ENCODE results near the gene ZNF74.

DNA sequence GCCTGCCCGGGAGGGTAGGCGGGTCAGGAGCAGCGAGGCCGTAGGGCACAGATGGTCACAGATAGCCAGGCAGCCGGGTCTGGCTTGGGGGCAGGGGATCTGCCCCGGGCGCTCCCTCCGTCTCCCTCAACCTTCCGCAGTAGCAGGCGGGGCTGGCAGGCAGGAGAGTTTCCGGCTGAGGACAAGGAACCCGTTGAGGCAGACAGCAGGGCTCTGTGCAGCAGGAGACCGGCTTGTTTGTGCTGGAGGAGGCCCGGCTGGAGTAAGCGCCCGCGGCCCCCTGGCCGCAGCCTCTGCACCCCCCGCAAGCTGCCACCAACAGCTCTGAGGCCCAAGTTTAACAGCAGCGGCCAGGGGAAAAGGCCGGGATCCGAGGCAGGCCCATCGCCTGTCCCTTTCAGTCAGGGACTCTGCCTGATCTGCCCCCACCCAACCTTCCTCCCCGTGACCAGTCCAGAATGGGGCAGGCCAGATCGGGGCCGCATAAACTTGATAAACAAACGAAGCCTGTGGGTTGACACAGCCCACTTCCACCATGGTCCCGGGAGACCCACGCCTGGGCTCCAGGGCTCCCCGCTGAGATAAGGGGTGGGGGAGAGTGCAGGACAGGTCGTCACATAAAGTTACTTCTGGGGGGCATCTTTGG lies 30.1 kb downstream of the ZNF74 start:
- TF ChIP-seq, protein P1, sequence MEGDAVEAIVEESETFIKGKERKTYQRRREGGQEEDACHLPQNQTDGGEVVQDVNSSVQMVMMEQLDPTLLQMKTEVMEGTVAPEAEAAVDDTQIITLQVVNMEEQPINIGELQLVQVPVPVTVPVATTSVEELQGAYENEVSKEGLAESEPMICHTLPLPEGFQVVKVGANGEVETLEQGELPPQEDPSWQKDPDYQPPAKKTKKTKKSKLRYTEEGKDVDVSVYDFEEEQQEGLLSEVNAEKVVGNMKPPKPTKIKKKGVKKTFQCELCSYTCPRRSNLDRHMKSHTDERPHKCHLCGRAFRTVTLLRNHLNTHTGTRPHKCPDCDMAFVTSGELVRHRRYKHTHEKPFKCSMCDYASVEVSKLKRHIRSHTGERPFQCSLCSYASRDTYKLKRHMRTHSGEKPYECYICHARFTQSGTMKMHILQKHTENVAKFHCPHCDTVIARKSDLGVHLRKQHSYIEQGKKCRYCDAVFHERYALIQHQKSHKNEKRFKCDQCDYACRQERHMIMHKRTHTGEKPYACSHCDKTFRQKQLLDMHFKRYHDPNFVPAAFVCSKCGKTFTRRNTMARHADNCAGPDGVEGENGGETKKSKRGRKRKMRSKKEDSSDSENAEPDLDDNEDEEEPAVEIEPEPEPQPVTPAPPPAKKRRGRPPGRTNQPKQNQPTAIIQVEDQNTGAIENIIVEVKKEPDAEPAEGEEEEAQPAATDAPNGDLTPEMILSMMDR (IDR thresholded peaks at IDR 0.05): no peak
- no peak for TF ChIP-seq POLR2A (IDR thresholded peaks at IDR 0.05)

Data from sigmoid colon (tissue), 3 donors.